Adrenal gland (tissue), 12 donors: Measurements from ENCODE around the gene SMCO4. TPM values are rescaled to one million over a fixed set of nuclear protein-coding genes. Genes with fewer than 3 reads are reported as not detected.

ENCODE experiments used
- DNase-seq, 7 donors: peaks; one replicate each; pipeline ENCODE4 v3.0.0-alpha.2; 2019 to 2020
- H3K27ac ChIP-seq, 5 donors: fragments of 200-600 bp; sonication (generic) in 4 of 5; 1 replicate in 3 of 5; 2 replicates in 2 of 5; pipeline versions ENCODE4 v1.5.1 to v1.8.0; 2016 to 2020; ENCODE audit warnings: mild to moderate bottlenecking in 1 of 5
- H3K27me3 ChIP-seq: fragments of 200-600 bp; 2 replicates; pipeline ENCODE4 v1.8.0; 2021
- H3K36me3 ChIP-seq, 2 donors: fragments of 200-600 bp; replicated peaks in 1 of 2; 1 replicate in 1 of 2; 2 replicates in 1 of 2; pipeline versions ENCODE4 v1.5.1 to v1.8.0; 2018 to 2022
- H3K4me1 ChIP-seq, 2 donors: fragments of 200-600 bp; replicated peaks in 1 of 2; 1 replicate in 1 of 2; 2 replicates in 1 of 2; pipeline versions ENCODE4 v1.5.1 to v1.8.0; 2018 to 2021
- H3K4me3 ChIP-seq, 4 donors: fragments of 200-600 bp; sonication (generic) in 3 of 4; one replicate each; pipeline ENCODE4 v1.5.1; 2016 to 2018
- H3K9me3 ChIP-seq, 3 donors: fragments of 200-600 bp; sonication (generic) in 1 of 3; replicated peaks in 1 of 3; 1 replicate in 2 of 3; 2 replicates in 1 of 3; pipeline versions ENCODE4 v1.5.1 to v1.8.0; 2016 to 2021
- CTCF ChIP-seq, 6 experiments: fragments of 450-650 bp in 4 of 6; fragments of 200-600 bp in 2 of 6; sonication (generic) in 1 of 6; IDR thresholded peaks; 1 replicate in 5 of 6; 2 replicates in 1 of 6; pipeline versions ENCODE4 v1.5.1 to v1.8.0; 2016 to 2021; ENCODE audit warnings: antibody characterized with exemption in 6 of 6, mild to moderate bottlenecking in 2 of 6, moderate library complexity in 1 of 6
- POLR2A ChIP-seq, 2 donors: fragments of 450-650 bp; IDR thresholded peaks; one replicate each; pipeline ENCODE4 v1.6.1; 2017; ENCODE audit warnings: antibody characterized with exemption in 2 of 2, mild to moderate bottlenecking in 2 of 2, moderate library complexity in 1 of 2
- WGBS, 4 donors: extraction: QIAGEN DNeasy Blood & Tissue Kit in 2 of 4; methylation state at CpG; one replicate each; pipeline versions ENCODE4 v1.1.5 to v1.1.7; 2013 to 2017; 5-methylcytosine and 5-hydroxymethylcytosine counted together
- intact Hi-C, 2 donors: fragments of 100-400 bp; cut with DNase I; formaldehyde crosslinking; loops; one replicate each; pipeline versions ENCODE4 v1.14.1 to v1.15.0; 2022 to 2023
- polyA plus RNA-seq, 3 donors: library from polyadenylated mRNA; stranded (reverse); fragments of 200-250 nt in 2 of 3; fragments of 350-450 nt in 1 of 3; fragmentation: Illumina TruSeq in 1 of 3; extraction: RNeasy Lipid Tissue Mini Kit (QIAGEN cat#74804) in 1 of 3; gene quantifications; one replicate each; pipeline ENCODE4 v1.2.3, GENCODE V29; 2013 to 2014
- total RNA-seq, 9 donors: library from RNA; depleted of rRNA in 4 of 9; stranded (reverse); fragments of >200 nt in 4 of 9; fragments of 120-200 nt in 1 of 9; fragmentation: NEBNext Ultra II Directional in 1 of 9; extraction: Animal tissue kit (Norgen Biotek cat#: 25700) in 1 of 9; gene quantifications; one replicate each; pipeline versions ENCODE4 v1.1.0 to v1.2.4, GENCODE V29; 2013 to 2023
- donor health status: healthy with polysubstance abuse.
- donor health status: Bipolar disorder and iron deficiency.
- donor health status: DM: yes; HTN: yes; CAD: no.
- donor health status: DM: no; HTN: no; CAD: no.
- donor health status: DM: no; HTN: no; CAD: no.
- donor health status: DM: yes; HTN: yes; CAD: no.

Gene SMCO4
- total and polyA plus RNA-seq, 12 donors, result 23.2 to 108 (median 73.2) TPM

GRCh38 chr11:93569496-93569895 is 26.3 kb upstream of the SMCO4 start:
- H3K27ac ChIP-seq, result no peak overlapping the region
- intact Hi-C loops, result no loop called here
- H3K4me1 ChIP-seq, result peaks cover 12 to 26% of the 10 kb centered on the region in 2 donors
- no peak overlapping the region for H3K4me3 ChIP-seq
- H3K27me3 ChIP-seq, result no peaks in the 10 kb centered on the region
- H3K36me3 ChIP-seq, result no peaks in the 10 kb centered on the region
- TF ChIP-seq CTCF (IDR thresholded peaks at IDR 0.05) (no peak), POLR2A (IDR thresholded peaks at IDR 0.05) (no peak)
- H3K9me3 ChIP-seq, result no peaks in the 10 kb centered on the region
- no peak for DNase-seq

GRCh38 chr11:93568726-93569125 is 25.5 kb upstream of the SMCO4 start:
- Histone ChIP-seq H3K4me3 (no peak overlapping the region), H3K27ac (no peak overlapping the region), H3K36me3 (no peaks in the 10 kb centered on the region), H3K27me3 (no peaks in the 10 kb centered on the region), H3K9me3 (no peaks in the 10 kb centered on the region), H3K4me1 (peaks cover 12 to 27% of the 10 kb centered on the region in 2 donors)
- 83 to 96% (median 89%) methylated on average over 2 of the region's 2 CpGs for WGBS, 4 donors
- intact Hi-C loops, result no loop called here
- DNase-seq, result no peak
- no peak for TF ChIP-seq CTCF (IDR thresholded peaks at IDR 0.05)
- no peak for TF ChIP-seq POLR2A (IDR thresholded peaks at IDR 0.05)

- peak; percentile 80 to 94 (median 93) for DNase-seq
- H3K4me1 ChIP-seq, result peaks cover 12 to 27% of the 10 kb centered on the region in 2 donors
- no peaks in the 10 kb centered on the region for H3K9me3 ChIP-seq
- H3K4me3 ChIP-seq, result no peak overlapping the region
- WGBS, 4 donors, result 19 to 29% (median 27%) methylated on average over 7 of the region's 7 CpGs
- intact Hi-C loops, result no loop called here
- H3K27ac ChIP-seq, result peak overlapping the region in 3 of 5 donors; percentile 28 to 60 (median 35)
- no peaks in the 10 kb centered on the region for H3K36me3 ChIP-seq
- no peaks in the 10 kb centered on the region for H3K27me3 ChIP-seq
- TF ChIP-seq POLR2A (IDR thresholded peaks at IDR 0.05), result peak in 1 of 2 donors; percentile 17
- no peak for TF ChIP-seq CTCF (IDR thresholded peaks at IDR 0.05)
These were observed 24.3 kb upstream of the SMCO4 start for GRCh38 chr11:93567401-93567895.

- Histone ChIP-seq H3K9me3 (no peaks in the 10 kb centered on the region), H3K4me1 (peaks cover 12 to 19% of the 10 kb centered on the region in 2 donors), H3K27me3 (no peaks in the 10 kb centered on the region), H3K36me3 (no peaks in the 10 kb centered on the region), H3K4me3 (no peak overlapping the region), H3K27ac (no peak overlapping the region)
- 22 to 45% (median 34%) methylated on average over 3 of the region's 3 CpGs for WGBS, 4 donors
- intact Hi-C loops, result no loop called here
- TF ChIP-seq CTCF (IDR thresholded peaks at IDR 0.05) (no peak), POLR2A (IDR thresholded peaks at IDR 0.05) (no peak)
- DNase-seq, result peak; percentile 23 to 60 (median 32)
These were observed 21.7 kb upstream of the SMCO4 start for GRCh38 chr11:93564895-93565294.
